HG02759 (cell line): ENCODE results near the gene EPHA4.

Experiments
- ATAC-seq: cut with Tn5 transposase; IDR thresholded peaks from one replicate; pipeline ENCODE4 v1.9.1; 2021; ENCODE audit warnings: mild to moderate bottlenecking, moderate library complexity; ENCODE audit not compliant: unreplicated experiment

EPHA4 gene

DNA sequence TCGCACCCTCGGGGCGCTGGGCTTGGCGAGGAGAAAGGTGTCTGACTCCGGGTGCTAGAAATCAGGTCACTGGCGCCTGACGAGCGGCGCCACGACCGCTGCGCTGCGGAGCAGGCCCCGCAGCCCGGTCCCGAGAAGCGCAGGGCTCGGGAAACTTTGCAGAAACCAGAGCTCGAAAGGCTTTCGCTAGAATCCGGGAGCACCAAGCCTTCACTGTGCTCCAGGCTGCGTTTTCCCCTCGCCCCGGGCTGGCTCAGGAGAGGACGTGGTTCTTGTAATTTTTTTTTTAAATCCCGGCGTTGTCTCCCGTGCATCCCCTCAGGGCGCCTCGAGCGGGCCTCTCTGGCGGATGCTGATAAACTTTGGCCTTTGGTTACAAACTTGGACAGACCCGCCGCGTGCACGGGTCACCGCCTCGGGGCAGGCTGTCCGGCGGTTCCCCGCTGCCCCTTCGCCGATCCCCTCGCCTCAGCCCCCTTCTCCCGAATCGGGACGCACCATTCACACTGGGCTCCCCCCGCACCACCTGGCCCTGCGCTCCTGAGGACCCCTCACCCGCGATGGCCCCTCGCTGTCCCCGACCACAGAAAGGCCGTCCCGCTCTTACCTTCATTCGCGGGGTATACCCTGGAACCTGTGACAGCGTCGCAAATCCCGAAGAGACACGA, 419 bp downstream of the EPHA4 start:
- ATAC-seq, result peak; percentile 12

DNA sequence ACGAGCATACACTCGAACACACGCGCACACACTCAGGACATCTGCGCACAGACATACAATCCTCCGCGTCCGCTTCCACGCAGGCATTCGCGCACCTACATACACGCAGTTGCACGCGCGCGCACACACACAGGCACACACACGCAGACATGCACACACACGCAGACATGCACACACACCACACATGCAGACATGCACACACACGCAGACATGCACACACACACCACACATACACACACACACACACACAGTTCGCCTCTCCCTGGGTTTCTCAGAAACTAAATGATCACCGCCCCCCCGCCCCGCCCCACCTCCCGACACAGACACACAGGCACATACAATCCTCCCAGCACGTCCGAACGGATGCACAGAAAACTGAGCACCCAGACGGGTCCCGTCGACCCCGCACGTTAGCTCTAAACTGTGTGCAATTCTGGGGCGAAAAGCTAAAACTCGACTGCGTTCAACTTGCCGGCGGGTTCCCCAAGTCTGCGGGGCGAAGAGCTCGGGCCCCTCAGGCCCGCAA, 1.0 kb downstream of the EPHA4 start:
- ATAC-seq, result no peak

DNA sequence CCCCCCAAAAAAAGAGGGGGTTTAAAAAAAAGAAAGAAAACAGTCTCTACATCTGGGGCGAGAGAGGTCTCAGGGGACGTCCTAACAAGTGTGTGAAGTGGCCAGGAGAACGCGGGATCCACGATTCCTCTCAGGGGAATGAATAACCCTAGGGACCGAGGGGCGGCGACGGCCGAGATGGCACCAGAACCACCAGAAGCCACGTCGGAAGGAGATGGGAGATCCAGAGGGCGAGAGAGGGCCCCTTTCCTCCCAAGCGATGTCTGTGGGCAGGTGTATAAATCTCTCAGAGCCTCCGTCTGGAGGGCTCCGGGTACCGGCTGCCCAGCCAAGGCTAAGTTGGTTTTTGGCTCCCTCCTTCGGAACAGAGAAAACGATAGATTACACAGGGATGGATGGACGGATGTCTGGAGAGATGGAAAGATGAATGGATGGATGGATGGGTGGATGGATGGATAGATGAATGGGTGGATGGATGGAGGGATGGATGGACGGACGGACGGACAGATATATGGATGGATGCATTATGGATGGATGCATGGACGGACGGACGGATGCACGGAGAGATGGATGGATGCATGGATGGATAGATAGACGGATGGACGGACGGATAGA, 1.7 kb downstream of the EPHA4 start:
- ATAC-seq, result no peak

GRCh38 chr2:221569871-221570270, 2.2 kb downstream of the EPHA4 start:
- ATAC-seq, result no peak

DNA sequence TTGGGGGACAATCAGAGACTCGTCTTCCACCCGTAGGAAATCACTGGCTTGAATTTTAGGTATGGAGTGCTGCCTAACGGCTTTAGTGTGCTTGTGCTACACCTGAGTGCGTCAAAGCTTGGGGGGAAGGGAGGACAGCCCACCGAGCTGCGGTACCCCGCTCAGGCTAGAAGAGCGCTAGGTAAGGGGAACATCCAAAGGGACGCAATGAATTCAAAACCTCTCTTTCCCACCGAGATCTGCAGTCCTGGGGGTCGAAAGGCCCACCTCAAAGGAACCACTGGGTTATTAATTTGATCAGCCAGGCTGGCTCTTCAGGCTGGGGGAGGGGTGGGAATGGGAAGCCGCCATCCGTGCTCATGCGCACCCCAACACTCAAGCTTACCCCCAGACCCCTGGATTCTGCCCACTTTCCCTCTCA, 2.7 kb downstream of the EPHA4 start:
- no peak for ATAC-seq

DNA sequence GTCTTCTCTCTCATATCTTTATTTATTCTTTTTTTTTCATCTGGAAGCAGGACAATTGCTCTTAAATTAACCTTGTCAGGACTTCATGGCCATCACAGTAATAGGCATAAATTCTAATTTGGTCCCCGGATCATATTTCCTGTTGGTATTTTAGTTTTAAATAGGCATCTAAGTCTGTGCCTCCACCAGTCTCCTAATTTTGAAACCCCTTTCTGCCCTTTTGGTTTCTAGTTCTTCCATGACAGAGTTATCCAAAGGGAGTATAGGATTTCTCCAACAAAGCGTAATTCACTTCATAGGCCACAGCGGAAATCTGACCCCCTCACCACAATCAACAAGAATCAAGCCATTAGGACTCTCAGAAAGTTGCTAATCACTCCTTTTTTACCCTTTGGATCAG, 3.8 kb downstream of the EPHA4 start:
- ATAC-seq, result no peak

DNA sequence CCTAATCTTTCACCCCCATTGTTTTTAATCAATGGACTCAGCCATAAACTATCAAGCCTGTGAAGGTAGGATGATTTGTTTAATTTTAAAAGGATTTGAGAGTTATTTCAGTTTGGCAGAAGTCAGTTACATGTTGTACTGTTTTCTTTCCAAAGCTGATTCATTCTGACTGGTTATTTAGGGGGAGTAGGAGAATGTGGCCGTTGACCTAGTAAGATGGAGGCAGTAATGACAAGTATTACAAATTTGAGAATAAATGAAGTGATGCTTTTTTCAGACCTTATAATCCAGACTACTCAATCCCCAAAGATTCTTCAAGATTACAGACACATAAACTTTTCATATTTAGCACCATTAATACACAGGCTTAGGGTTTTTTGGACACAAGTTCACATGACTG, 4.3 kb downstream of the EPHA4 start:
- ATAC-seq, result no peak

DNA sequence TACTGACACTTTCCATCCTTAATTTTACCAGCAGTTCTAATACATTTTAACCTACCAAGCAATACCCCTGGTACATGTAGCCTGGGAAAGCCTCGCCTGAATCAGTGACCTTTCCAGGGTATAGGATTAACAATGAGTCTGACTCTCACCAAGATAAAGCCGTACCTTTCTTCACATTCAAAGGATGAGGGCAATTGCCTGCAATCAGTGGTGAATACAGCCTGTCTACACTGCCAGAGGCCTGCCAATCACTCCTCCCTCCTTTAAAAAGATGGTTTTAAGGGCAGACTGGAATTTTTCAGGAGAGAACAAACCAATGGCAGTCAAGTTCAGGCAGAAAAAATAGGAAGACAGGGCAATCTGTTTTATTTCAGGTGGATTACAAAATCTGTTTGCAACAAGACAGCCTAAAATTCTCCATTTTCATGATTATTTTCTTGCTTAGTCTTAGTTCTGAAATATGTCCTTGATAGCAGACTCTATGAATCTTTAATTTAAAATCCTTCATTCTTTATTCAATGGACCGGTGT, 4.8 kb downstream of the EPHA4 start:
- ATAC-seq, result no peak

- ATAC-seq, result no peak
Observed at GRCh38 chr2:221563270-221563985, 8.7 kb downstream of the EPHA4 start.

- no peak for ATAC-seq
Observed at GRCh38 chr2:221562226-221562625, 9.9 kb downstream of the EPHA4 start.

- ATAC-seq, result no peak
Observed at GRCh38 chr2:221561770-221562169, 10.3 kb downstream of the EPHA4 start.

DNA sequence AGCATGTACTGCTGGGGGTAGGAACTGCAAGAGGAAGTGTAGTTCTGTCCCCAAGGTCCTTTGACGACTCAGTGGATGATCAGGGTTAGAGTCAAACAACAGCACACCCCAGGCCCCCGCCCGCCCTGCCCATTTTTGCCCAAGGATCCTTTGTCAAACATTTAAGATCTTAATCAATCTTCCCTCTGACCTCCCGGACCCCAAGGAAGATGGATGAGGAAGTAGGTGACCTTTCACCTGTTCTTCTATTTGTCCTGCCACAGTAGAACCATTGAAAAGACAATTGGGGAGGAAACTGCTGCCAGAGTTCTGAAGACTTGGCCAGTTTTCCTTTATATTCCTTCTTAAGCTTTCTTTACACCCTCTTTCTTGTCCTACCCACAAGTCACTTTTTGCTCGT, 12.1 kb downstream of the EPHA4 start:
- ATAC-seq, result no peak

GRCh38 chr2:221558107-221558506, 14.0 kb downstream of the EPHA4 start:
- ATAC-seq, result no peak

GRCh38 chr2:221555494-221555846, 16.6 kb downstream of the EPHA4 start:
- ATAC-seq, result peak; percentile 38

GRCh38 chr2:221554769-221555493, 17.2 kb downstream of the EPHA4 start:
- ATAC-seq, result peak; percentile 97

GRCh38 chr2:221553333-221553732, 18.8 kb downstream of the EPHA4 start:
- ATAC-seq, result no peak

DNA sequence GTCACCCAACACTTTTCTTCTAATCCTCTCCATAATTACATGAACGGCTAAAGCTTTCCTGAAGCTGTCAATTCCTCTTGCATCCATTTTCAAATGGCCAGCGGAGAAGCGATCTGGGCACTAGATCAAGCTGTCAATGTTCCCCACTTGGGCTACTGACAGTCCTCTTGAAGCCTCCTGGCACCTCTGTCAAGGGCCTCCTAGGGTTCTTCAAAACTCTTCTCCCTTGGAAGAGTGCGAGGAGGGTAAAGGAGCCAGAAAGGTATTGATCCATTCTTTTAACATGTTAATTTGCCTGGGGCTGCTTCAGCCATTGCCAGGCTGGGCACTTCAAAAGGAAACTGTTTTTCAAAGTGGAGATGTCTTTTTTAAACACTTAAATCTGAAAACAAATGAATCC, 19.8 kb downstream of the EPHA4 start:
- ATAC-seq, result no peak

- peak; percentile 38 for ATAC-seq
Observed at GRCh38 chr2:221551864-221552263, 20.2 kb downstream of the EPHA4 start.

DNA sequence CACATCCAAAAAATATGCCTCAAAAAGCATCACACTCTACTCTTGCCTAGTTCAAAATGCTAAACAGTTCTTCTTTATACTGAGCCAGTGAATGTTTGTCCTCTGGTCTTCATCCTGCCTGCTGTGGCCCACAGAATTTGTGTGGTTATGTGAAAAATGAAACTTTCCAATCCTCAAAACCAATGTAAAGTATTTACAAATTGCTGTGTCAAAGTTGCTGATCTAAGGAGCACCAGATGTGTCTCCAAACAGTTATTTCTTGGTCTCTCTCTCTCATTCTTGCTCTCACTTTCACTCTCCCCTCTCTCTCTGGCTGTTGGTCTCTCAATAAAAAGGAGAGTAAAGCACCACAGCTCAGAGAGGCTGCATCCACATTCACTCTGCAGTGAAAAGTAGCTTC, 23.0 kb downstream of the EPHA4 start:
- peak; percentile 78 for ATAC-seq

DNA sequence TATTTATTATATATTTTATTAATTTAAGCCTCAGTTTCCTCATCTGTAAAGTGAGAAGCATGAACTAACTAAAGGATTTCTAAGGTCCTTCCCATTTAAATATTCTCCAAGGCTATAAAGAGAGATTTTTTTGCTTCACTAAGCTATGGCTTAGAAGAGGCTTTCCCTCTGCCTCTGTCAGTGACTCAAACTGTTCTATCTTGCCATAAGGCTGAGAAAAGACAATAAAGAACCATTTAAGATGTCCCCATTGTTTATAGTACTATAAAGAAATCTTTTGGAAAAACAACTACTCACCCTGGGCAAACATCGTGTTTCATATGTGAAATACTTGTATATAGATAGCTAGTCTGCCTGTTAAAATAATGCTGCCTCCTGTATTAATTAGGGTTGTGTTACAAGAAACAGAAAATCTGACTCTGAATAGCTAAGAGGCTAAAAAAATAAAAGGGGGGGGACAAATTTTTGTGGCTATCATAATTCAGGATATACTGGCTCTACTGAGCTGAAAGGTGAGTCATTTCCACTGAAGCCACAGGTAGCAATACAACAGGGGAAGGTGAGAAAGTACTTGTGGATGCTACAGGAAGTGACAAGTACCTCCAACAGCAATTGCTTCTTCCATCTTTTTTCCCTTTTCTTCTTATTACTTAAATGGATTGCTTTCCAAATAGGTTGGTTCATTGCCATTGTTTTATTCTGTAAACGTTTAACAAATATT, 25.4 kb downstream of the EPHA4 start:
- ATAC-seq, result no peak
